ENCODE results near the gene RUNX3. TPM values are rescaled to one million over a fixed set of nuclear protein-coding genes. Genes with fewer than 3 reads are reported as not detected.
"Not testable (repeated sequence)": the region's sequence is repeated elsewhere in the genome, so short reads cannot be mapped to it uniquely, and the experiment has no call there.

RUNX3 gene
- total and polyA plus RNA-seq, 10 donors: 17.3 to 76.3 (median 49.3) TPM

- Histone ChIP-seq H3K4me1 (peaks cover 0 to 87% (median 42%) of the 10 kb centered on the region in 6 donors), H3K27me3 (replicated peaks in 1 of 7) (no peaks in the 10 kb centered on the region), H3K9me3 (no peaks in the 10 kb centered on the region), H3K4me3 (no peak overlapping the region), H3K36me3 (peaks cover 0 to 100% (median 52%) of the 10 kb centered on the region in 6 donors), H3K27ac (peak overlapping the region in 7 of 8 donors; percentile 10 to 90 (median 78))
- intact Hi-C loops (cut with DNase I; ENCODE audit: low total_unique reads): loop anchor here (10.0 kb wide), 1 partner anchor 55 kb away; no protein-coding TSS in a partner anchor
- no peak for DNase-seq
- WGBS, 5 donors: 93 to 95% (median 95%) methylated on average over 9 of the region's 9 CpGs
- TF ChIP-seq POLR2AphosphoS5 (IDR thresholded peaks at IDR 0.05) (no peak), CTCF (IDR thresholded peaks at IDR 0.05 in 8 of 11, conservative IDR thresholded peaks at IDR 0.05 in 3 of 11) (no peak), POLR2A (IDR thresholded peaks at IDR 0.05) (no peak)
These were observed 19.9 kb downstream of the RUNX3 start for GRCh38 chr1:24910210-24910609.

- no peak overlapping the region for H3K4me3 ChIP-seq
- peak; percentile 80 for DNase-seq
- intact Hi-C loops (cut with DNase I; ENCODE audit: low total_unique reads): no loop called here
- TF ChIP-seq POLR2AphosphoS5 (IDR thresholded peaks at IDR 0.05): peak in 2 of 3 donors; percentile 43
- peak in 8 of 11 experiments; percentile 12 to 46 (median 36) for TF ChIP-seq CTCF (IDR thresholded peaks at IDR 0.05 in 8 of 11, conservative IDR thresholded peaks at IDR 0.05 in 3 of 11)
- TF ChIP-seq POLR2A (IDR thresholded peaks at IDR 0.05): no peak
- no peaks in the 10 kb centered on the region for H3K9me3 ChIP-seq
- H3K27ac ChIP-seq: peak overlapping the region in 4 of 8 donors; percentile 78 to 90 (median 85)
- WGBS, 5 donors: 50 to 62% (median 53%) methylated on average over 15 of the region's 15 CpGs
- peaks cover 0 to 86% (median 36%) of the 10 kb centered on the region in 6 donors for H3K4me1 ChIP-seq
- H3K27me3 ChIP-seq (replicated peaks in 1 of 7): peaks cover 0 to 4% (median 0%) of the 10 kb centered on the region in 7 donors
- H3K36me3 ChIP-seq: peaks cover 0 to 100% (median 56%) of the 10 kb centered on the region in 6 donors
These were observed 20.6 kb downstream of the RUNX3 start for GRCh38 chr1:24909388-24909898.

GRCh38 chr1:24908591-24909259 is 21.4 kb downstream of the RUNX3 start:
- 76 to 89% (median 82%) methylated on average over 7 of the region's 7 CpGs for whole genome bisulfite sequencing, 5 donors
- H3K36me3 ChIP-seq: peaks cover 0 to 100% (median 55%) of the 10 kb centered on the region in 6 donors
- intact Hi-C loops (cut with DNase I; ENCODE audit: low total_unique reads): no loop called here
- DNase-seq: peak; percentile 51
- peak overlapping the region in 3 of 8 donors; percentile 85 to 90 (median 85) for H3K27ac ChIP-seq
- H3K4me1 ChIP-seq: peaks cover 0 to 80% (median 32%) of the 10 kb centered on the region in 6 donors
- no peaks in the 10 kb centered on the region for H3K9me3 ChIP-seq
- H3K27me3 ChIP-seq (replicated peaks in 1 of 7): peaks cover 0 to 4% (median 0%) of the 10 kb centered on the region in 7 donors
- TF ChIP-seq POLR2AphosphoS5 (IDR thresholded peaks at IDR 0.05) (no peak), CTCF (IDR thresholded peaks at IDR 0.05 in 8 of 11, conservative IDR thresholded peaks at IDR 0.05 in 3 of 11) (no peak), POLR2A (IDR thresholded peaks at IDR 0.05) (no peak)
- no peak overlapping the region for H3K4me3 ChIP-seq

- peaks cover 0 to 70% (median 25%) of the 10 kb centered on the region in 6 donors for H3K4me1 ChIP-seq
- WGBS, 5 donors: 89 to 96% (median 95%) methylated on average over 57 of the region's 57 CpGs
- H3K4me3 ChIP-seq; intact Hi-C loops (cut with DNase I; ENCODE audit: low total_unique reads); H3K27me3 ChIP-seq (replicated peaks in 1 of 7); H3K9me3 ChIP-seq: not testable (repeated sequence)
- peak overlapping the region in 1 of 8 donors; percentile 90 for H3K27ac ChIP-seq
- peak; percentile 31 for DNase-seq
- peaks cover 0 to 100% (median 55%) of the 10 kb centered on the region in 6 donors for H3K36me3 ChIP-seq
These were observed 22.3 kb downstream of the RUNX3 start for GRCh38 chr1:24907587-24908294.
